Stimulated activated CD8-positive, alpha-beta memory T cell treated with anti-CD3 and anti-CD28 coated beads, Interleukin-7, amount 100 ng/mL, for 48 hours (primary cell): ENCODE measurements around the gene OR2T6.
"Not testable (repeated sequence)": the region's sequence is repeated elsewhere in the genome, so short reads cannot be mapped to it uniquely, and the experiment has no call there.

ENCODE experiments used
- DNase-seq, 2 donors: peaks; one replicate each; pipeline ENCODE4 v3.0.0-alpha.2; 2020; ENCODE audit warnings: low read depth in 1 of 2; ENCODE audit errors: extremely low read depth in 1 of 2

OR2T6 gene

DNA sequence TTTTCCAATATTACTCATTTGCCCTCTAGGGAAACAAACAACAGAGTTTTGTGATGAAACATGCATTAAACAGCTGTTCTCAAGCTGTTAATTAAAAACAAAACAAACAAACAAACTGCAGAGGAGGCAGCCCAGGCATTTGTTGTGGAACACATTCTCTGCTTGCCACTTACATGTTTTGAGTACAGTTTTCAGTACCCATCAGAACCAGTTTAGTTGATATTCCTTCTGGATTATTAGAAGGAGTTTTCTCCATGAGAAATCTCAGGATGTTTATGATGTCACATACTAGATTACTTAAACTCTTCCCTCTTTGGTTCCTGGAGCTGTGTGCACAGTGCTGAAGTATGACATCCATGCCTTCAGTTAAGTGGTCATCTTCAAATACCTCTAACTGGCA is at the start of gene OR2T6:
OR2T6 (plus strand) TSS at position 301 of the 400 bp plus-strand sequence. CDS start 11,863 bp downstream, outside the sequence.
- DNase-seq: no peak

- no peak for DNase-seq
Measured at GRCh38 chr1:248343451-248343850, 32.1 kb upstream of the OR2T6 start.

GRCh38 chr1:248348475-248348874 is 27.1 kb upstream of the OR2T6 start, which contains the start of gene OR14C36:
TSS of gene OR14C36 (plus strand) at chr1:248348775. CDS start at chr1:248348775, 0 bp downstream.
- DNase-seq: no peak

GRCh38 chr1:248359415-248359814 is 16.1 kb upstream of the OR2T6 start:
- DNase-seq: no peak

GRCh38 chr1:248361121-248361715 is 14.3 kb upstream of the OR2T6 start, which contains the start of gene OR2T4:
TSS of gene OR2T4 (plus strand) at chr1:248361665. CDS start at chr1:248361665, 0 bp downstream.
- no peak for DNase-seq

GRCh38 chr1:248366609-248367008 is 8.9 kb upstream of the OR2T6 start:
- DNase-seq: no peak

DNA sequence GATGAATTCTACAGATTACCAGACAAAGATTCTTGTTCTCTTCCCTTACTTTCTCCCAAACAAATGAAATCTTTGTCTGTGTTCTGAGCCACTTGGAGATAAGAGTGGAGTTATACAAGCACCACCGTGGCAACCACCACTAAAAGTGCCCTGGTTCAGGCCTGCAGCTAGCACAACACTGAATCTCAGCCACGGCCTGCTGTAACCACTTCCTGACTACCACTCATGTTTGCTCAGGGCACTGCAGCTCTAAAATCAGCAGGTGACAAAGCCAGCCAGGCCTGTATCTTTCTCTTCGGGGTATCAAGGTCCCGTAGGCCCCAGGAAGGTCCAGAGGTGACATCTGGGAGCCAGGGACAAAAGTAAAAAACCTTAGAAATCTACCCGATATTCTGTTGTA is 3.2 kb upstream of the OR2T6 start:
- no peak for DNase-seq

GRCh38 chr1:248373761-248374160 is 1.8 kb upstream of the OR2T6 start:
- no peak for DNase-seq

DNA sequence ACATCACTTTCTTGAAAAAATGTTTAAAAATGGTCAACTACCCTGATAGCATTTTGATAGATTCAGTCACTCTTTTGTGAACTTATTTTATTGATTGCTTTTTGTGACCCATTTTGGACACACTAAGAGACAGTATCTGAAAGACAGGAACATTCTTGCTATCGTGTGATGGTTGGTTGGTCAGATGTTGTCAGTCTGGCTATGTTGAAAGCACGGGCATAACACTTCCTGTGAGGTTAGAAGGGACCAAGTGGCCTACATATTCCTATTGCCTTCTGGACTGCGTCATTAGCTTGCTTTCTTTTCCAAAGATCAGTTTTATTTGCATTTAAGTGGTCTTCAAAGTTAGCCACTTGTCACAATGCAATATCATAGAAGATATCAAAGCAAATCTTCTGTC is 1.4 kb downstream of the OR2T6 start:
- no peak for DNase-seq

DNA sequence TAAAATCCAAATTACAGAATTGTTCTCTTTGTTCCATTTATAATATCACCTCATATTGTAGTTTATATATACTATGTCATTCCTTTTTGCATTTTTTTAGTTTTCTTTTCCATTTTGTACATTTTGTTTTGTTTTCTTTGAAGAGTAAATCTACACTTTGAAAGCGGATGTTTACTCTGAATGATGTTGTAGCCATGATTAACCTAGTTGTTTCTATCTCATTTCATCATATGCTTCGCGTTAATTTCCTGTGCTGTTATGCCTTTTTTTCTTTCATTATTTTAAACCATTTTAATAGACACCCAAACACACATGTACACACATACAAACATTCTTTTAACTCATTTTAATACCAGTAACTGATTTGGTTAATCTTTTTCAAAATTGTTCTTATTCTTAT is 5.3 kb downstream of the OR2T6 start:
- DNase-seq: no peak

- DNase-seq: no peak
Measured at GRCh38 chr1:248388426-248388825, 12.9 kb downstream of the OR2T6 start.

DNA sequence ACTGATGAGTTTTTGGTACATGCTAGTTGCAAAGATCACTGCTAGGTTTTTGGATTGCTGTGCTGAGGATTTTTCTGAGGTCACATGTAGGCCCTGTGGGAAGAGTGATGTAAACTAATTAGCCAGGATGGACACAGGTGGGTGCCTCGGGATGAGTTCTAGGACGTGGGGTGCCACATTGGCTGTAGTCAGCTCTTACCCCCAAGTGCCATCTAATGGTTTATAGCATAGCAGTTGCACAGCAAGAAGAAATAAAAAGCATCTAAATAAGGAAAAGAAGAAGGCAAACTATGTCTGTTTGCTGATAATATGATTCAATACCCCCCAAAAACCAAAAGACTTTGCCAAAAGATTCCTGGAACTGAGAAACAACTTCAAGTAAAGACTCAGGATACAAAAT is 17.5 kb downstream of the OR2T6 start:
- no peak for DNase-seq

GRCh38 chr1:248402748-248403147 is 27.2 kb downstream of the OR2T6 start, which contains the start of gene OR2T1:
TSS of gene OR2T1 (plus strand) at chr1:248403048. CDS start at chr1:248406148, 3,100 bp downstream.
- DNase-seq: no peak

DNA sequence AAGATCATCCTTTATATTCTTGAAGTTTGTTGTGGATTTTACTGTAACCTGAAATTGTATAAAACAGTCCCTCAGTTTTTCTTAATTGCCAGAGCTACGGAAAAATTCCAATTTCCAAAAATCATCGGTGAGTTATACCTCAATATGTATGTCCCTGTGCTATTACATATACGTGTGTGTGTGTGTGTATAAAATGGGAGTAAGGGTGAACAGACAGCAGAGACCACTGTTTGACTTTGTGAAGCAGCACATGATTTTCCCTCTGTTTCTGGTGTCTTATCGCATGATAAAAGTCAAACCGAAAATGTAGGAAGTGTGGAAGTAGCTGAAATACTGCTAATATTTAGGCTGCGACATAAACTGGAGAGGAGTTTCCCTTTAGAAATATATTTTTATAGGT is 28.5 kb downstream of the OR2T6 start:
- DNase-seq: no peak

GRCh38 chr1:248406721-248407692 is 31.5 kb downstream of the OR2T6 start:
- DNase-seq: peak in 1 of 2 donors; percentile 1

- DNase-seq: no peak
Measured at GRCh38 chr1:248416226-248416625, 40.7 kb downstream of the OR2T6 start.

- no peak for DNase-seq
Measured at GRCh38 chr1:248417854-248418253, 42.3 kb downstream of the OR2T6 start.

- DNase-seq: no peak
Measured at GRCh38 chr1:248421384-248421783, 45.8 kb downstream of the OR2T6 start.

- DNase-seq: not testable (repeated sequence)
Measured at GRCh38 chr1:248427526-248428191, 52.1 kb downstream of the OR2T6 start.

- DNase-seq: not testable (repeated sequence)
Measured at GRCh38 chr1:248428192-248428533, 52.6 kb downstream of the OR2T6 start.

- not testable (repeated sequence) for DNase-seq
Measured at GRCh38 chr1:248431683-248432082, 56.1 kb downstream of the OR2T6 start.
